ENCODE results near the gene VARS2.
"Not testable (repeated sequence)": the region's sequence is repeated elsewhere in the genome, so short reads cannot be mapped to it uniquely, and the experiment has no call there.

Gene VARS2

DNA sequence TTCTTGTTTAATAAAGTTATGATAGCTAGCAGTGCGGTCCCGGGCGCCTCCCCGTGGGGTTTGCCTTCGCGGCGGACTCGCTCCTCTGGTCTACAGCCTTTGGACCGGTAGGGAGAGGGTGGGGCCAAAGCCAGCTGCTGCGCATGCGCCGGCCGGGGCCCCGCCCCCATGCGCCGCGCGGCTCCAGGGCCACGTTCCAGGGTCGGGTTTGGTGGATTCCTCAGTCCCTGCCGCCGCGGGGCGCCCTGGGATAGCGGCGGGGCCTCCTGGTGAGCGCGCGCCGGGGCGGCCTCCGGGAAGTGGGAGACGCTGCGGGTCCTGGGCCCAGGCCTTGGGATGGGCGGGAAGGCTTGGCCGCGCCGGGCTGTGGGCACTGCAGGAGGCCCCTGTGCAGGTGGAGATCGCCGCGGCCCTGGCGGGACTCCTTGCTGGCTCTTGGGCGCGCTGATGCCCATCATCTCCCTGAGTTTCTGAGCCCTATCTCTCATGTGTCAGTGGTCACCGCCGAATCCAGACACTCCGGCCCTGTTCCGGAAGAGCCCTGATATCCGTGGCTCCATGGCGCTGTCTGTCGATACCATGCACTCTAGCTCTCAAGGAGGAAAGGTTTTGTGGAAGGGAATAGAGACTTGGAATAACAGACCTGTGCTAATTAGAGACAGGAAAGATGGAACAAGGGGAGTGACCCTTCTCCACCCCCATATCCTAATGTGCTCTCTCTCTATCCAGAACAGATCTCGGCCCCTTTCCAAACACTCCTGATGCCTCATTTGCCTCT, at the start of gene VARS2:
VARS2 (plus strand) TSS at position 163 of the 778 bp plus-strand sequence; CDS start at position 762, 599 bp downstream.
- DNase-seq: peak in 13 of 14 donors; percentile 85 to 97 (median 92)

DNA sequence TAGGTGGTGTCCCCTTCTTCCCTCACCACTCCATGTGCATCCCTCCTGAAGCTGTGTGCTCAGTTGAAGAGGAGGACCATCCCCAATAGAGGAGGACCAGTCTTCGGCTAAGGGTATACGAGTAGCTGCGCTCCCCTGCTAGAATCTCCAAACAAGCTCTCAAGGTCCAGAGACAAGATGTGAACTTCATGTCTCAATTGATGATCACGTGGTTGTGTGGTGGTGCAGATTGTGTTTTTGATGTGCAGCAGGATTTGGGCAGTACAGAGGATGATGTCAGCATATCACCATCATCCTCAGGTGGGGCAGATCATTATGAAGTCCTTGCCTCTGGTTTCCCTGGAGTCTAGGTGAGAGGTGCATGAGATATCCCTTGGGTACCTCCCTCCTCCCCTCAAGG, 49.7 kb upstream of the VARS2 start:
- DNase-seq: no peak

DNA sequence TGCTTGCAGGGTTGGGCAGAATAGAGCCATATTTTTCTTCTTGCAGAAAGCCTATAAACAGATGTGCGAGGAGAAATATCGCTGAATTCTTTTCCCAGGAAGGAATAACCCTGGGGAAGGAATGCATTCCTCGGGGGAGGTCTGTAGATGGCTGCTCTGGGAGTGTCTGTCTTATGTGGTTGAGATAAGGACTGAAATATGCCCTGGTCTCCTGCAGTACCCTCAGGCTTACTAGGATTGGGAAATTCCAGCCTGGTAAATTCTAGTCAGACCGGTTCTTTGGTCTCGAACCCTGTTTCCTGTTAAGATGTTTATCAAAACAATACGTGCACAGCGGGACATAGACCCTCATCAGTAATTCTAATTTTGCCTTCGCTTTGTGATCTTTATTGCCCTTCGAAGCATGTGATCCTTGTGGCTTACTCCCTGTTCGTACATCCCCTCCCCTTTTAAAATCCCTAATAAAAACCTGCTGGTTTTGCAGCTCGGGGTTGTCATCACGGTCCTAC, 44.7 kb upstream of the VARS2 start:
- not testable (repeated sequence) for DNase-seq

DNA sequence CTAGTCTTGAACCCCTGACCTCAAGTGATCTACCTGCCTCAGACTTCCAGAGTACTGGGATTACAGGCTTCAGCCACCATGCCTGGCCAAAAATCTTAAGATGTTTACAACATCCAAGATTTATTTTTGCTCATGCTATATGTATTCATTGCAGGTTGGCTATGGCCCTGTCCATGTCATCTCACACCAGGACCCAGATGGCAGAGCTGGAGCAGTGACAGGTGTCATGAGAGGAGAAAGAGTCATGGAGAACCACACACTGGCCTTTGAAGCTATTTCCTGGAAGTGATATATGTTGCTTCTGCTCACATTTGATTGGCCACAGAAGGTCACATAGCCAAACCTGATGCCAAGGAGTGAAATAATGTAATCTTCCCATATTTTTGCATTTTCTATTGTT, 43.5 kb upstream of the VARS2 start:
- no peak for DNase-seq

DNA sequence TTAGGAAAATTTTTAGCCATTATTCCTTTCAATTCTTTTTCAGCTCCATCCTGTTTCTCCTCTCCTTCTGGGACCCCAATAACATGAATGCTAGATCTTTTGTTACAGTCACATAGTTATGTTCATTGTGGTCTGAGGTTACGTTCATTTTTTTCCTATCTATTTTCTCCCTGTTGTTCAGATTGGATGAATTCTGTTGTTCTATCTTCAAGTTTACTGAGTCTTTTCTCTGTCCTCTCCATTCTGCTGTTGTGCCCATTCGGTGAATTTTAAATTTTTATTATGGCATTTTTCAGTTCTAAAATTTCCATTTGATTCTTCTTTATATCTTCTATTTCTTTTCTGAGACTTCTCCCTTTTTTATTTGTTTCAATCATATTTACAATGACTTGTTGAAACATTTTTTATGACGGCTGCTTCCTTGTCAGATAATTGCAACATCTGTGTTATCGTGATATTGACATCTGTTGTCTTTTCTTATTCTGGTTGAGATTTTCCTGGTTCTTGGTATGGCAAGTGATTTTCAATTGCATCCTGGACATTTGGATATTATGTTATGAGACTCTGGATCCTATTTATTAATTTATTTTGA, 42.4 kb upstream of the VARS2 start:
- no peak for DNase-seq

DNA sequence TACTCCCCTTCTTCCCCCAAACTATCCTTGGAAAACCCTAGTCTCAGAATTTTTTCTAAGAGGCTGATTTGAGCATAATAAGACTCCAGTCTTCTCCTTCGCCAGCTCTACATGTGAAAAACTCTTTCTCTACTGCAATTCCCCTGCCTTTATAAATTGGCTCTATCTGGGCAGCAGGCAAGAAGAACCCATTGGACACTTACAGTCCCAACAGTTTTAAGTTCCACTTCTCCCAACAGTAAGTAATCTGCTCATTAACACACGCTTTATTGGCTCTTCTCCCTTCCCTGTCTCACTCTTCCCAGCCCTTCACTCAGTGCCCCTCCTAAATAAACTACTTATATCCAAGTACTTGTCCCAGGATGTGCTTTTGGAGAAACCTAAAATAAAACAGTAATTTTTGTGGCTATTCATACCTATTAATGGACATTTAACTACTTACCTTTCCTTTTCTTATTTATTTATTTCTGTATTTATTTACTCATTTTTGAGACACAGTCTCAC, 40.8 kb upstream of the VARS2 start:
- no peak for DNase-seq

DNA sequence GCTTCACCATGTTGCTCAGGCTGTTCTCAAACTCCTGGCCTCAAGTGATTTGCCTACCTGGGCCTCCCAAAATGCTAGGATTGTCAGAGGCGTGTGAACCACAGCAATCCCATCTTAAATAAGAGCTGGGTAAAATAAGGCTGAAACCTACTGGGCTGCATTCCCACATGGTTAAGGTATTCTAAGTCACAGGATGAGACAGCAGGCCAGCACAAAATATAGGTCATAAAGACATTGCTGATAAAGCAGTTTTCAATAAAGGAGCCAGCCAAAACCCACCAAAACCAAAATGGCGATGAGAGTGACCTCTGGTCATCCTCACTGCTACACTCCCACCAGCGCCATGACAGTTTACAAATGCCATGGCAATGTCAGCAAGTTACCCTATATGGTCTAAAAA, 40.2 kb upstream of the VARS2 start:
- DNase-seq: not testable (repeated sequence)

DNA sequence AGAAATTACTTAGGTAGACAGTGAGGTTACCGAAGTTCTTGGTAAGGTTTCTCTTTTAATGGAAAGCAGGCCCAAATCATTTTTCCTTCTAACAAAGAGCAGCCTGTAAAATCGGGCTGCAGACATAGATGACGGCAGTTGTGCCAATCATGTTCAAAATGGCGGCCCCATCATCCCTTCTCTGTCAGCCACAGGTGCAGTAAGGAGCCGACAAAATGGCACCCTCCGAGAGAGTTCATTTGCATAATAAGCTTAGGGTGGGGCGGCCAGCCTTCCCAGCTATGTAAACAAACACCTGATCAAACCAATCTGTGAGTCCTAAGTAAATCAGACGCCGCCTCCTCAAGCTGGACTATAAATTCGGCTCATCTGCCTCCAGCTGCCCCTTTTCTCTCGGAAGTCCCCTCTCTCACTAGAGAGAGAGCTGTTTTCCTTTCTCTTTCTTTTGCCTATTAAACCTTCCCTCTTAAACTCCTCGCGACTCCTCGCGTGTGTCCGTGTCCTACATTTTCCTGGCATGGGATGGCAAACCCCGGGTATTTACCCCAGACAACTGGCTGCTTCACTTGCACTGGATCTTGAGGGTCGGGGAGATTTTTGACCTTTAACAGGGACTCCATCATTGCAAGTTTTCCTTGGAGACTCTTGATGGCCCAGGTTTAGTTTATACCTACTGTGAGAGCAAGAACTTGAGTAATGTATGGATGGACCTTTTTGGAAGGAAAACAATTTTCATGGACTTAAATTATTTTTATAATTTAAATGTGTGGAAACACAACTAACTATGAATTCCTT, 38.6 kb upstream of the VARS2 start:
- no peak for DNase-seq

DNA sequence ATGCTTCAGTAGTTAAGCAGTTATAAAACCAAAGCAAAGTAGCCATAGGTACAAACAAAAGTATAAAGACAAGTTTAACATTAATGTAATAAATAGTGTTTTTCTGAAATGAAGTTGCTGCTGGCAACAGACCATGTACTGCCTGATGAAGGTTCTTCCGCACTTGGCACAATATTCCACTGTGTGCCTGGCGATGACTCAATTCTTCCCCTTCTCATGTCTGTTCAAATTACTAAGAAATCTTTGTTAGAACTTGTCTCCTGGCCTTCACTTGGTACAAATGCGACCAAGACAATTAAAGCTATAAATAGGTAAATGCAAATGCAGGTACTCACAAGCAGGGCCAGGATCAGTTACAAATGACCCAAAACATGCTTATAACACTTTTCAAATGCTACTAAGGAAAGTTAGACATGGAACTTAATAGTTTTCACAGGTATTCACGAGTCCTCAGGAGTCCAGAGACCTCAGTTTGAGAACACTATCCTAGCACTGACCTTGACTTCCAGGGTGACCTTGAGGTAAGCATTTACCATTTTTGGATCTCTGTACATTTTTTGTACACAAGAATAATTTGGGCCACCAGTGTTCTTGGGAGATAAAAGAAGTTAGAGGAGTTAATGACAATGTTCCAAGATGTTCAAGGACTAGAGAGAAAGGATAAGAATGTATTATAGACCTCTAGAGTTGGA, 37.9 kb upstream of the VARS2 start:
- no peak for DNase-seq

DNA sequence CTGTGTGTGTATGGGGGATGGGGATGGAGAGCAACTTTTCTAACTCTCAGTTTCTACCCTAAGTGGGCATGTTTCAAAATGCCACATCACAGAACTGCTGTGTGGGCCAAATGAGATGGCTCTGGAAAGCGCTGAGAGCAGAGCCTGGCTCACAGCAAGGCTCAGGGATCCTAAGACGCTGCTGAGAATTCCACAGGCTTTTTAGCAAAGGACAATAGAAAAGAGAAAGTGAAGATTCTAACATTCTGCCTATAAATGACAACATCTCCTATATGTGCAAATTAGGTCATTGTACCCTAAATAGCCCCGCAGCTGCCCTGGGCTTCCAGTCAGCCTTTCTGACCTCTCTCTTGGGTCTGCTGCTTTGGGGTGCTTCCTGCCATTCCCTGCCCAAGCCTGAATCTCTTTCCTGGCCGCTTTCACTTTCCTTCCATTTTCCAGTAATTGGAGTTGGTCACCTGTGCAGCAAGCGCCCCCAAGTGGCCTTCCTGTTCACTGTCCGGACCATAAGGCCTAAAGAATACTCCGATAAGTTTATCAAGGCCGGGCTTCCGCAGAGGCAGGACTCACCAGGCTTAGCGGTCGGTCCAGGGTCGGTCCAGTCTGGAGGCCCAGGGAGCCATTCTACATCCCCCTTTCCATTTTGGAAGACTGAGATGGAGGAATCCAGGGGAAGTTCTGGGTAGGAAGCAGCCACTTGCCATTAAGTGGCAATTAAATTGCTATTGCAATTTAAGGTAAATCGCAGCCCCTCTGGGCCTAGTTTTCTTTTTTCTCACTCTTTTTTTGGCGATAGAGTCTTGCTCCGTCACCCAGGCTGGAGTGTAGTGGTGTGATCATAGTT, 36.4 kb upstream of the VARS2 start:
- DNase-seq: peak in 12 of 14 donors; percentile 48 to 86 (median 78)

DNA sequence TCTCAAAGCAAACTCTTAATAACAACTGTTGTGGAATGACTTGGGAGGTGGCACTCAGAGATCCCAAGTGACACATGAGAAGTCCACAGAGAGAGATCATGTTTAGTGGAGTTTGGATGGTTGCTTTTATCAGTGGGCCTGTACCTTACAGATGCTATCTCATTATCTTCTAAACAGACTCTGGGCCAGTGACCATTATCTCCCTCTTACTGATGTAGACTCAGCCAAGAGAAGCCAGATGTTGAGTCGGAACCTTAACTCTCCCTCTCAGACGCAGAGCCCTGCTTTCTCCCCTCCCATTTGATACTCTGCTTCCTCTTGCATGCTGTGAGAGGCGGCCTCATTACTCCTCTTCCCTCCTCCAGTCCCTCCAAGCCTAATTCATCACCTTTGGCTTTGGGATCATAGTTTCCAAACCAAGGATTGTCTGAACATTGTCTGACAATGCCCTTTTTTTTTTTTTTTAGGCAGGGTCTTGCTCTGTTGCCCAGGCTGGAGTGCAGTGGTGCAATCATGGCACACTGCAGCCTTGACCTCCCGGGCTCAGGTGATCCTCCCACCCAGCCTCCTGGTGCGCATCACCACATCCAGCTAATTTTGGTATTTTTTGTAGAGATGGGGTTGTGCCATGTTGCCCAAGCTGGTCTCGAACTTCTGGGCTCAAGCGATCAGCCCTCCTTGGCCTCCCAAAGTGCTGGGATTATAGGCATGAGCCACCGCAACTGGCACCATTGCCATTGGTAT, 34.2 kb upstream of the VARS2 start:
- no peak for DNase-seq

DNA sequence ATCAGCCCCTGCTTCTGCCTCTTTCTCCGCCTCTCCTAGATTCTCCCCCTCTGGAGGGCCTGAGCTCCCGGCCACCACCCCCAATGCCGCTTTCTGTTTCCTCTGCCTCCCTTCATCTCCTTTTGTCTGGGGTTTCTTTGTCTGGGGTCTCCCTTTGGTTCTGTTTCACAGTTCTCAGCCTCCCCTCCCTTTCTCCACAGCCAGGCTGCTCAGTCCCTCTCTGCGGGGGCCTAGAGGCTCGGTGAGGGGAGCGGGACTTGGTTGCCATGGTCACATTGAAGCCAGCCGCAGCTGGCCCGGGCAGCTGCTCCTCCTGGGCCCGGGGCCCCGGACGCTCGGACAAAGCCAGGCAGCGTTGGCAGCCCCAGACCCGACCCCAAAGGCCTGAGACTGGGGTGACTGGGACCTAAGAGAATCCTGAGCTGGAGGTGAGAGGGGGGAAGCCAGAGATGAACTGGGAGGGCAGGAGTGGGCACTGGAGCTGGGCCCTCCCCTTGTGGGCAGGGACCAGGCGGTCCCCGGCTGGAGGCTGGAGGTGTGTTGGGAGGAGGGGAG, 33.3 kb upstream of the VARS2 start:
- DNase-seq: peak in 10 of 14 donors; percentile 22 to 84 (median 66)

DNA sequence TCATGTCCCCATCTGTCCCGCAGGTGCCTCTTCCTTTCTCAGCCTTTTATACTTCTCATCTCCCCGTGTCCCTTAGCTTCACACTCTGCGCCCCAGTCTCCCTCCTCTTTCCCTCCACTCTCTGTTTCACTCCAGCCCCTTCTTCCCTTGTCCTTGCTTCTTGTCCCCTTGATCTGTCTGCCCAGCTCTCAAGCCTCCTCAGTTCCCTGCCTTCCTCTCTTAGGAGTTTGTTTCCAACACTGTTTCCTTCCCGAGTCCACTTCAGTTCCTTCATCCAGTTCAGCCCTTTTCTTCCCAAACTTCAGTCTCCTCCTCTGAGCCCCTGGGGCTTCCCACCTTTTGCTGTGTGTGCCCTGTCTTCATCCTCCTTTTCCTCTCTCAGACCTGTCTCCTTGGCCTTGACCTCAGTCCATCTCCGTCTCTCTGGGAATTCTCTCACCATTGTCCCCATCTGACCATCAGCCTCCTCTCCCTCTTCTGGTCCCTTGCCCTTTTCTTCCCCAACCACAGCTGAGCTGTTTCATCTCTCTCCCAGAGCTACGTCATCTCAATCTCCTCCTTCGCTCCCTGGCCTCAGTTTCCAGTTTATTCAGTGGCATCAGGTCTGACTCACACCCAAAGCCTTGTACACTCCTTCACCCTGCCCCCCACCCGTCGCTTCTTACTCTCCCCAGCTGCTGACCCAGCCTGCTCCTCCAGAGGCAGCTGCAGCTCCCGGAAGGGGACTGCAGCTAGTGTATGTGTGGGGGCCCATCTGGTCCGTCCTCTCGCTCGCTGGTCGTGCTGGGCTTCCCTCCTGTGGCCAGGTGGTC, 32.4 kb upstream of the VARS2 start:
- DNase-seq: peak in 8 of 14 donors; percentile 21 to 82 (median 50)

DNA sequence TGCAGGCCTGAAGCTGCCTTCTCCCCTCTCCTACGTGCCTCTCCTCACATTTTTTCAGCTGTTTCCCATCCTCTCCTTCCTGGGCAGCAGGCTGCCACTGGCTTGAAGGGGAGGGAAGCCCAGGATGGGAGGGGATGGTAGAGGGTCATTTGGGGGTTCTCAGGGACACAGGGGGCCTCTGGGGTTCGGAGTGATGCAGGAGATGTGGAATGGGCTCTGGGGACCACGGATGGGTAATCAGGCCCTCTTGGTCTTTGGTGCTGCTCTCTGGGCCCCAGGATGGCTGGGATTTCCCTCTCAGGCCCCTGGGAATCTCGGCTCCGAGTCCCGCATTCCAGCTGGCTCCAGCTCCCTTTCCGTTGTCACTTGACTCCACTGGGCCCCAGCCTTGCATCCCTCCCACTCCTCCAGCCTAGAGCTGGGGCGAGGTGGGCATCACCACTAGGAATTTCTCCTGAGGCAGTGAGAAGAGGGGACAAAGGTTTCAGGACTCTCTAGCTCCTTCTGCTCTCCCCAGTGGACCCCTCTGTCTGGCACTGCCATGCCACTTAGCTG, 31.8 kb upstream of the VARS2 start:
- DNase-seq: peak in 4 of 14 donors; percentile 40 to 62 (median 60)

DNA sequence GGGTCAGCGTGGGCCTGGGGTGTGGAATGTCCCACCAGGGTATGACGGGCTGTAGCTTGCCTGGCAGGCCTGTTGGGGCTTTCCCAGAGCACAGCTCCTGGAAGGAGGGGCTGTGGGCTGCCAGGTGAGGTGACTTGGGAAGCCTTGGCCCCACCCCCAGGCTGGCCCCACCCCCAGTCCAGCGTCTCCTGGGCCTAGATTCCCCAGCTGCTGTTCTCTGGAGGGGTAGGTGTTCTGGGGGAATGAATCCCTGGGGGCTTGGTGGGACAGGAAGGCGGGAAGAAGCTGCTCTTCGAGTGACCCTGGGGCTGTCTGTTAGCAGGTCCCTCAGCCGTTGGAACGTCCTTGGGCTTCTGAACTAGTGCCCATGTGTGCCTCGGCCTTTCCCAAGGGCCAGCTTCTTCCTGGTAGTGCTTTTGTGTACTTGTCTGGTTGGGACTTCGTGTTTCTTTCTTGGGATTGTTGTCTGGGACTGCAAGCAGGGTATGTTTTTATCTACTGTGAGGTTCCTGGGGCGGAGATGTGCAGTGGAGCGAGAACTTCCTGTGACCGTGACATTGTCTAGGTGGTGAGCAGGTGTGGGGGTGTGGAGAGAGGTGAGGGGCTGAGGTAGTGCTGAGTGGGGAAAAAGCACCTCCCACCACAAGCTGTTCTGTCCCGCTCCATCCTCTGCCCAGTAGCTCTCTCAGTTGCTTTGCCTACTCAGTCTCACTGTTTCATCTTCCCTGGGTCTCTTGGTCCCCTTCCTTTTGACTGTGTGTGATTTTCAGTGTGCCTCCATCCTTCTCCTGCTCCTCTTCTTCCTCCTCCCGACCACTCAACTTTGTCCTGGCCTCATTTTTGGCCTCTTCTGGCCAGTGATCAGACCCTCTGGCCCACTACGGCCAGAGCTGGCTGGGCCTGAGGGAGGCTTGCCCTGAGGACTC, 31.0 kb upstream of the VARS2 start:
- peak in 6 of 14 donors; percentile 36 to 85 (median 51) for DNase-seq

DNA sequence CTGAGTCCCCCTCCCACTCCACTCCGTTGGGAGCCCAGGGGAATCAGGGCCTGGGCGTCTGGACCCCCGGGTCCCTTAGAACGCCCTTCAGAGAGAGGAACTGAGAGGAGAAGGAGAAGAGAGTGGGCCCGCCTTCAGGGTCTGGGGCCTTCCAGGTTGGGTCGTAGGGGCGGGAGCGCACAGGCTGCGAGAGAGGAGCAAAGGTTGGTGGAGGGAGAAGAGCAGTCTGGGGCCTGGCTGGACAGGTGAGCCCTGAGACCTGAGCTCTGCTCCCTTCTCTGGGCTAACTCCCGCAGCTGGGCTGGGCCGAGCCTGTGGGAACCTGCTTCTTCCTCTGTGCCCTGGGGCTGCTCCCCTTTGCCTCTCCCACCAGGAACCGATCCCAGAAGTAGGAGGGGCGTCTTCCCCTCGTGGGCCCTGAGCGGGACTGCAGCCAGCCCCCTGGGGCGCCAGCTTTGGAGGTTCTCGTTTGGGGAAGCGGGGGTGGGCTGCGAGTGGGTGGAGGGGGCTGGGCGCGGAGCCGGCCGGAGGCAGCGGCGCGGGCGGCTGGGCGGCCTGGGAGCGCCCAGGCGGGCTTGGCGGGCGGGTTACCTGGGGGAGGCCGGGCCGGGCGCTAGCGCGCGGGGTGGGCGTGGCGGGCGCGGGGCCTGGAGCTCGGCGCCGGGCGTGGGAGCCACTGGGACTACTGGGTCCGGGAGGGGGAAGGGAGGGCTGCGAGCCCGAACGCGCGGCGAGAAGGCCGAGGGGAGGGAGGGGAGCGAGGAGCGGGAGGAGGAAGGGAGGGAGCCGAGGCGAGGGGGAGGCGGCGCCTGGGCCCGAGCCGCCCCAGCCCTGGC, 30.1 kb upstream of the VARS2 start, which contains the start of gene DDR1:
DDR1 (plus strand) TSS at position 835 of the 836 bp plus-strand sequence. CDS start 4,211 bp downstream, outside the sequence.
- peak in 12 of 14 donors; percentile 60 to 94 (median 83) for DNase-seq

Data from C1 segment of cervical spinal cord (tissue), 14 donors.